IPS DF 6.9 (cell line): ENCODE measurements around the gene TRIM9.

ENCODE experiments used
- DNase-seq: peaks from one replicate; pipeline ENCODE4 v3.0.0-alpha.2; 2013; ENCODE audit warnings: low read depth, low spot score
- H3K27ac ChIP-seq: one replicate; pipeline ENCODE4 v1.5.1; 2013; ENCODE audit warnings: low read length, control low read depth
- H3K27me3 ChIP-seq: 2 replicates; pipeline ENCODE4 v1.6.1; 2013; ENCODE audit warnings: mild to moderate bottlenecking, low read length; ENCODE audit not compliant: control insufficient read depth, insufficient read depth
- H3K36me3 ChIP-seq: 2 replicates; pipeline ENCODE4 v1.6.1; 2013; ENCODE audit warnings: low read length; ENCODE audit not compliant: control insufficient read depth, insufficient read depth
- H3K4me1 ChIP-seq: 2 replicates; pipeline ENCODE4 v1.6.1; 2013; ENCODE audit warnings: low read length; ENCODE audit not compliant: control insufficient read depth, insufficient read depth
- H3K4me3 ChIP-seq: 2 replicates; pipeline ENCODE4 v1.5.1; 2013; ENCODE audit warnings: mild to moderate bottlenecking, low read length
- H3K9me3 ChIP-seq: 2 replicates; pipeline ENCODE4 v1.6.1; 2013; ENCODE audit warnings: low read length, inconsistent platforms; ENCODE audit not compliant: control insufficient read depth, insufficient read depth
- WGBS: extraction: QIAGEN DNeasy Blood & Tissue Kit; methylation state at CpG from one replicate; pipeline ENCODE4 v1.1.7; 2013; ENCODE audit warnings: mixed read lengths, missing lambda C conversion rate; ENCODE audit not compliant: insufficient read length, insufficient coverage; 5-methylcytosine and 5-hydroxymethylcytosine counted together

Gene TRIM9

DNA sequence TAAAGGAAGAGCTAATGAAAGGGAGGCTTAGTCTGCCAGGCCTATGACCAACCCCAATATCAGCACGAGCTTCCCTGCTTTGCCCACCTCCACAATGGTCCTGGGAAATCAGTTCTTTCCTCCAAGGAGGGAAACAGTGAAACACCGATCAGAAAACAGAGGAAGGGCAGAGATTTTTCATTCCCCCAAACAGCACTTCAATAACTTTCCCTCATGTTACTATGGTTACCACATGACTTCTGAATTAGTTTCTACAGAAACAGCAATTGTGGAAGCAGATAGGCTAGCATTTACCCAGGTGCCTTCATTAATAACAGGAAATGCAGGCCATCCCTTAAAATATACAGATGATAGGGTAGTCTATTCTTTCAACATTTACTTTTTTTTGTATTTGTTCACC, 35.9 kb downstream of the TRIM9 start:
- H3K27me3 ChIP-seq, result no peaks in the 10 kb centered on the region
- no peak overlapping the region for H3K4me3 ChIP-seq
- WGBS, result no CpG with 5 or more reads among the region's 2 CpGs
- H3K36me3 ChIP-seq, result no peaks in the 10 kb centered on the region
- H3K4me1 ChIP-seq, result no peaks in the 10 kb centered on the region
- no peak for DNase-seq
- no peaks in the 10 kb centered on the region for H3K9me3 ChIP-seq
- no peak overlapping the region for H3K27ac ChIP-seq

DNA sequence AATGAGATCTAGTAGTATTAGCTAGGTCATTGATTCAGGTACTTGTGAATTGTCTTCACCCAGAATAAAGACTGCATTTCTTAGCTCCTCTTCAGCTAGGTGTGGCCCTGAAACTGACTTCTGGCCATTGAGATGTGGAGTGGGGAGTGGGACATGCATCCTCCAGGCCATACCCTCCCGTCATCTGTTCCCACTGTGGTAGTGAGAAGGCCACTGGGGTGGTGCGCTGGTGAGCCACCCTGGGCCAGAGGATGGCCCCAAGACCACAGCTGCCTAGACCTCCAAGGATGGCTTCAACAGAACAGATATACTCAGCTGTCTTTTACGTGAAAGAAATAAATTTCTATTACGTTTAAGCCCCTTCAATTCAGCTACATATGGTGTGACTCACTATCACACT, 36.5 kb downstream of the TRIM9 start:
- Histone ChIP-seq H3K4me1 (no peaks in the 10 kb centered on the region), H3K27ac (no peak overlapping the region), H3K4me3 (no peak overlapping the region), H3K9me3 (no peaks in the 10 kb centered on the region), H3K36me3 (no peaks in the 10 kb centered on the region), H3K27me3 (no peaks in the 10 kb centered on the region)
- WGBS, result no CpG with 5 or more reads among the region's 4 CpGs
- DNase-seq, result no peak

DNA sequence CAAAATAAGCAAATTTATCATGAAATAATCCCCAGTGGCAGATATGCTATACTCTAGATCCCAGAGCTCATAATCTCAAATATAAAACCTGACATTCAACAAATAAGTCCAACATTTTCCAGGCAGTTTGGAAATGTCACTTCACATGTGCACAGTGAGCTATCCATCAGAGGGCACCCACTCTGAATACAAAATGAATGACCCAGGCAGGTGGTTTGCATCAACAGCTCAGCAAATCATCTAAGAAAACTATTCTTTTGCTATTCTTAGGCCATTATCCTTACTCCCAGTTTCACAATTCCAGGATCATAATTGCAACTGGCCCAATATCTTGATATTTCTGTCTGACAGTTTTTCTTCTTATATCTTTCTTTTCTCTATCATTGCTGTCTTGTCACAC, 38.5 kb downstream of the TRIM9 start:
- no peak for DNase-seq
- Histone ChIP-seq H3K27ac (no peak overlapping the region), H3K4me3 (no peak overlapping the region), H3K27me3 (no peaks in the 10 kb centered on the region), H3K36me3 (no peaks in the 10 kb centered on the region), H3K9me3 (no peaks in the 10 kb centered on the region), H3K4me1 (no peaks in the 10 kb centered on the region)

DNA sequence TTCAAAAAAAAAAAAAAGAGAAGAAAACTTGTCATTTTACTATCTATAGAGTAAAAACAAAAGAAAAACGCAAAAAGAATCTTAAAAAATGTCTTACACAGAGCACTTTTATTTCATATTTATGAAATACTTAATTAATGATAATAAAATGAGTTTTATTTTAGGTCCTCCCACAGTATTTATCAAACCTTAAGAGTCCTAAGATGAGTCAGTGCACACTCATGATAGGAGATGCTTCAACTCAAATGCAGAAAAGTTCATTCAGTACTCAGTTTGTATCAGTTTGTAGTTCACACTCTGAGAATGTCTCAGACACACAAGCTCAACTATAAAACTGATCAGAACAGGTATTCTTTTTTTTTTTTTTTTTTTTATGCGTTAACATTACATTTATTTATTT, 41.7 kb downstream of the TRIM9 start:
- no peak overlapping the region for H3K27ac ChIP-seq
- WGBS, result no CpG with 5 or more reads among the region's 2 CpGs
- no peaks in the 10 kb centered on the region for H3K27me3 ChIP-seq
- no peak overlapping the region for H3K4me3 ChIP-seq
- H3K4me1 ChIP-seq, result no peaks in the 10 kb centered on the region
- no peak for DNase-seq
- H3K36me3 ChIP-seq, result no peaks in the 10 kb centered on the region
- no peaks in the 10 kb centered on the region for H3K9me3 ChIP-seq

DNA sequence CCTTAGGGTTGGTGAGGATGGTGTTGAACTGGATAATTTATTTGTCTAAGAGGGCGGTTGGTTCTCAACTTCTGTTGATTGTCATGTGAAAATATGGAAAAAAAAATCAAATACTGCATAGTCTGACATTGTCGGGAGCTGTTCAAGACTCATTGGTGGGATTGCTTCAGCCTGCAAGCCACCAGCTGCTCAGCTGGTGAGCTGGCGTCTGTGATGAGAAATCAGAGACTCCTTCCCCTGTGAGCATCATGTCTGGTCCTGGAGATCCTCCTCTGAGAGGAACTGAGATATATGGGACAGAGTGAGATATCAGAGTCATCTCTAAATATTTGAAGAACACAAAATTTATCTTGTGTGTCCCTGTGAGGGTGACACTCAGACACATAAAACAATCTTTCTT, 49.9 kb downstream of the TRIM9 start:
- WGBS, result no CpG with 5 or more reads among the region's 3 CpGs
- no peaks in the 10 kb centered on the region for H3K9me3 ChIP-seq
- no peaks in the 10 kb centered on the region for H3K27me3 ChIP-seq
- H3K4me3 ChIP-seq, result no peak overlapping the region
- H3K27ac ChIP-seq, result no peak overlapping the region
- no peak for DNase-seq
- H3K4me1 ChIP-seq, result peaks cover 4% of the 10 kb centered on the region
- no peaks in the 10 kb centered on the region for H3K36me3 ChIP-seq

DNA sequence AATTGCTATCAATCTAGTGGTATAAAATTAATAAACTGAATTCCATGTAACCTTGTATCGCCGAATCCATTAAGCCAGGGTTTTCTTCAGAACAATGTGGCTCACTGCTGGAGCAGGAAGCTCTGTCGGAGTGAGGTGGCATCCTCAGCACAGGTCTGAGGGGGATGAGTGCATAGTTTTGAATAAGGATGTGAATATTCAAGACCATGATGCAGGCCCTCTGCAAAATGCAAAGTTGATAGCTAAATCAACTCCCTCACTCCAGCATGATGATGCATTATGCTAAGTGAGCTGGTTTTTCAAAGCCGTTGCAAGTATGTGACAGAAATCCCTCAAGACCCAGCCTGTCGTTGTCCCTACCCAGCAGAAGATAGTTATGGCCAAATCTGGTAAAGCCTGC, 53.0 kb downstream of the TRIM9 start:
- Histone ChIP-seq H3K27ac (no peak overlapping the region), H3K4me1 (peaks cover 4% of the 10 kb centered on the region), H3K4me3 (no peak overlapping the region), H3K27me3 (no peaks in the 10 kb centered on the region), H3K36me3 (no peaks in the 10 kb centered on the region), H3K9me3 (no peaks in the 10 kb centered on the region)
- WGBS, result no CpG with 5 or more reads among the region's 5 CpGs
- no peak for DNase-seq

DNA sequence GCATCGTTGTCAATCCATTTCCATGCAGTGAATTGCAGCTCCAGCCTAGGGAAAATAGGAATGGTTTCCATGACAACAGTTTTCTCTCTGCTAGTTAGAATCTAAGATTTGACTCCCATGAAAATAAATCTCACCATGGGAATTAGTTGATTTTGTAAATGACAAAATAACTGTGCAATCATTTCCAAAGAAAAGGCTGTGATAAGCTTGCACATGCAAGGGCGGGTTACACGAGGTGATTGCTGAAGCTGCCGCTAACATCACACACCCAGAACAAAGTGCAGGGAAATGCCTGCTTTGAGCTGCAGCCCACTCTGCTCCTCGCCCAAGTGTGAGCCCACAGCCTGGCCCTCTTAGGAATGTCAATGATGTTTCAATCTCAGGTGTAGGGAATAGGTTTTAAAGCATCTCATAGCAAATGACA, 53.8 kb downstream of the TRIM9 start:
- no peak for DNase-seq
- H3K9me3 ChIP-seq, result no peaks in the 10 kb centered on the region
- H3K36me3 ChIP-seq, result no peaks in the 10 kb centered on the region
- H3K4me3 ChIP-seq, result no peak overlapping the region
- H3K27me3 ChIP-seq, result no peaks in the 10 kb centered on the region
- WGBS, result no CpG with 5 or more reads among the region's 5 CpGs
- H3K27ac ChIP-seq, result no peak overlapping the region
- peaks cover 4% of the 10 kb centered on the region for H3K4me1 ChIP-seq

DNA sequence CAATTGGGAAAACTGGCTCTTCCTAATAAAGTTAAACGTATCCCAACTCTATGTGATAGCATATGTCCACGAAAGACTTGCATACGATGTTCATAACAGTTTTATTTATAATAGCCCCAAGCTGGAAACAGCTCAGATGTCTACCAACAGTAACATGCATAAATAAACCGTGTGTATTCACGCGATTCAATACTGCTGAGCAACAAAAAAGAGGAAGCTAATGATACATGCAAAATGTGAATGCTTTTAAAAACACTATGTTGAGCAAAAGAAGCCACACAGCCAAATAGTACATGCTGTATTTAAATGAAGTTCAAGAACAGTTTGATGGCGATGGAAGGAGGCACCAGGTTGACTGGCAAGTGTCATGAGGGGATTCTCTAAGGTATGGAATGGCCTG, 55.7 kb downstream of the TRIM9 start:
- Histone ChIP-seq H3K4me1 (peaks cover 4% of the 10 kb centered on the region), H3K4me3 (no peak overlapping the region), H3K27me3 (no peaks in the 10 kb centered on the region), H3K9me3 (no peaks in the 10 kb centered on the region), H3K36me3 (no peaks in the 10 kb centered on the region), H3K27ac (no peak overlapping the region)
- no CpG with 5 or more reads among the region's 7 CpGs for WGBS
- no peak for DNase-seq

DNA sequence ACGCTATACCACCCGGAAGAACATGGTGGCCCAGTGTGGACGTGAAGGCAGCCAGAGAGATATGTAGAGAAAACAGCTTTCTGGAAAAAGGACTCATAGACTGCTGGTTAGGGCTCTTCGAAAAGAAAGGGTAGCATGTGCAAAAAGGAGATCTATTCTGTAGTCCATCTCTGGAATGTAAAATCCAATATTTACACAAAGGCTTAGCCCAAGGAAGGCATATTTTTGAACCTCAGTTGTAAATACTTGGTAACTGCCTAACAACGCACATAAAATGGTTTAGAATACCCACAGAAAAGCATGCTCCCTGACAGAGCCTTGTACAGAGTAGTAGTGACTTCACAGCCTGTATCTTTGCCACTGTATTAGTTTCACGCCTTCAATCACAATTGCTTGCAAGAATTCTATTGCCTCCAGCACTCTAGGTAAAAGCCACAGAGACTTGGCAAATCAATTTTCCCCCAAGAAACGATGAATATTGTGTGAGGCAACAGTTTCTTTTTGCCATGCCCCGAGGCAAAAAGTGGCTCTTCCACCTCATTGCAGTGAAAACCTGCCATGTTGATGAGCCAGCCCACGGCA, 59.2 kb downstream of the TRIM9 start:
- DNase-seq, result no peak
- H3K27ac ChIP-seq, result no peak overlapping the region
- WGBS, result no CpG with 5 or more reads among the region's 9 CpGs
- H3K36me3 ChIP-seq, result no peaks in the 10 kb centered on the region
- no peak overlapping the region for H3K4me3 ChIP-seq
- H3K4me1 ChIP-seq, result no peaks in the 10 kb centered on the region
- H3K9me3 ChIP-seq, result no peaks in the 10 kb centered on the region
- H3K27me3 ChIP-seq, result no peaks in the 10 kb centered on the region

DNA sequence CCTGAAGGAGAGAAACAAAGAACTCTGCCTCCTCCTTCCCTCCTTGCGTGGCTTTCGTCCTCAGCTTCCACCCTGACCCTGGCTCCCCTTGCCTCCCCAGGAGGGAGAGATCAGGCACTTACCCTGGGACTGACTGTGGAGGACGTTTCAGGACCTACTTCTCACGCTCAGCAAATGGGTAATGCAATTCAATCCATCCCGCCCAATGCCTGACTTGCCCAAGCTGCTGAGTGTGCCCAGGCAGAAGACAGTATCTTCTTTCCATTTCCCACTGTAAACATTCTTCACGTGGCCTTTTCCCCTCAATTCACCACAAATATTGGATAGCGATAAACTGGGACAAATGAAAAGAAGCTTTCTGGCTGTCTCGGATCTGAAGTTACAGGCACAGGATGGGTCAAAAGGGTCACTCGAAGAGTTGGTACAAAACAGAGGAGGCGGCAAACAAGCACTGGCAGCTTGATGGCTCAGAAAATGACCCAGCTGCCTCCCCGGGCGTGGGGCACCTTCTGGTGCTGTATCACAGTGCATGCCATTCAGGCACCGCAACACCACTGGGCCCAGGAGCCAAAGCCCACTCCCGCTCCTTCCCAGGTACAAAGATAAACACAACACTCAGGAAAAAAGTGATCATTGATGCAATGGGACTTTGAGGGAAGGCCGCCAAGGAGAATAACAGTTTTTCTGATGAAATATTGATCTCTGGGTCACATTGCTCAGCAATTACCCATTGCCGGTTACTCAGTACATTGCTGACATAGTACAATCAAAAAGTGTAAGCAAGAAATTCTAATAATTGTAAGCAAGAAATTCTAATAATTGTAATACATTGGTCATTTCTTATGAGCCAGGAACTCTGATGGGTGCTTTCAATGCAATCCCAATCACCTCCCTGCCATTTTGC, 65.8 kb downstream of the TRIM9 start:
- H3K36me3 ChIP-seq, result no peaks in the 10 kb centered on the region
- H3K9me3 ChIP-seq, result no peaks in the 10 kb centered on the region
- WGBS, result no CpG with 5 or more reads among the region's 16 CpGs
- H3K27ac ChIP-seq, result no peak overlapping the region
- H3K4me3 ChIP-seq, result no peak overlapping the region
- no peak for DNase-seq
- no peaks in the 10 kb centered on the region for H3K27me3 ChIP-seq
- no peaks in the 10 kb centered on the region for H3K4me1 ChIP-seq

DNA sequence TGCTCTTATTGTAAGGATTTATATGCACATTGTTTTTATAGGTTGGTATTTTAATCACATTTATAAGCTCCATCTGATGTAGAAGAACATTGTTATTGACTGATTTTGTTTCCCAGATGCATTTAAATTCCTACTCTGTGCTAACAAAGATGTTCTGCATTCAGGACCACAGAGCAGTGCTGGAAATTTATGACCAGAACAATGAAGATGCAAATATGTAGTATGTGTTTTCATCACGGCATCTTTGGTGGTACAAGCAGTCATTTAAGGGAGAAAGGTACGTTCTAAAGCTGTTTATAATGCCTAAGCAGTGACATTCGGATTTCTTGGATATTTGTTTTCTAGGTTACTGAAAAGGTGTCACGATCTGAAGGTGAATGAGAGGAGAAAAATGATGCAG, 66.5 kb downstream of the TRIM9 start:
- Histone ChIP-seq H3K36me3 (no peaks in the 10 kb centered on the region), H3K27me3 (no peaks in the 10 kb centered on the region), H3K4me1 (no peaks in the 10 kb centered on the region), H3K9me3 (no peaks in the 10 kb centered on the region), H3K4me3 (no peak overlapping the region), H3K27ac (no peak overlapping the region)
- WGBS, result no CpG with 5 or more reads among the region's 4 CpGs
- DNase-seq, result no peak
